HG02970 (cell line): ENCODE results near the gene PELI2.

Experiments
- ATAC-seq: cut with Tn5 transposase; IDR thresholded peaks from one replicate; pipeline ENCODE4 v1.9.1; 2021; ENCODE audit warnings: mild to moderate bottlenecking, moderate library complexity, moderate number of reproducible peaks; ENCODE audit not compliant: unreplicated experiment, low FRiP score

The PELI2 gene, protein sequence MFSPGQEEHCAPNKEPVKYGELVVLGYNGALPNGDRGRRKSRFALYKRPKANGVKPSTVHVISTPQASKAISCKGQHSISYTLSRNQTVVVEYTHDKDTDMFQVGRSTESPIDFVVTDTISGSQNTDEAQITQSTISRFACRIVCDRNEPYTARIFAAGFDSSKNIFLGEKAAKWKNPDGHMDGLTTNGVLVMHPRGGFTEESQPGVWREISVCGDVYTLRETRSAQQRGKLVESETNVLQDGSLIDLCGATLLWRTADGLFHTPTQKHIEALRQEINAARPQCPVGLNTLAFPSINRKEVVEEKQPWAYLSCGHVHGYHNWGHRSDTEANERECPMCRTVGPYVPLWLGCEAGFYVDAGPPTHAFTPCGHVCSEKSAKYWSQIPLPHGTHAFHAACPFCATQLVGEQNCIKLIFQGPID

GRCh38 chr14:56117765-56118610, at the start of gene PELI2:
Gene PELI2 (plus strand): TSS chr14:56118411. CDS start chr14:56118661, 250 bp downstream.
- ATAC-seq: peak; percentile 73

GRCh38 chr14:56073799-56074198, 44.4 kb upstream of the PELI2 start:
- no peak for ATAC-seq

DNA sequence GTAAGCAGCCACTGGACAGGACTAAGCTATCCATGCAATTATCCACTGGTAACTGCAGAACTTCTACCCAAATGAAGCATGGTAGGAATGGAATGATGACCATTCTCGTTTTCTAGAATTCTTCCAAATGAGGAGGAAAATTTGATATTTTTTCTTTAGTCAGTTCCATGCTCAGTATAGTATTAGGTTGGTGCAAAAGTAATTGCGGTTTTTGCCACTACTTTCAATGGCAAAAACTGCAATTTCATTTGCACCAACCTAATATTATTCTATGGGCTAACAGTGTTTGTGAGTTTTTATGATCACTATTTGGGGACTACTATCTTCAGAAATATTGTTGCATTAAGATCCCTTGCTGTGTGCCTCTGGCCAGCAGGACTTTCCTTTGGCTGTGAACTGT, 42.9 kb upstream of the PELI2 start:
- no peak for ATAC-seq

DNA sequence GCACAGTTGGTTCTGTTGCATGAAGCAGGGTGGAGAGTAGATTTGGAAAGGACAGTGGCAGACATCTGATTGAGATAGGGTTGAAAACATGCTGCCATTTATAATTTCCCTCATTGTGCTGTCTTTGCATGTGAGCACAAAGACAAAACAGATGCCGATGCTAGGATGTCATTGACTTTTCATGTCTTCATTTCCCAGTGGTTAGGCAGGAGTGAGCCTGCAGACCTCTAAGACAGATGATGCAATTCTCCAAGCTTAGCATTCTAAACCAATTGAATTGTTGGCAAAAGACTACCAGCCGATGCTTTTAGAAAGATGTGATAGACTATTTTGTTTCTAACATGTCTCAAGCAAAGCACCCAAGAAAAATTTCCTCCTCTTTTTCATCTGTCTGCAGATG, 37.1 kb upstream of the PELI2 start:
- ATAC-seq: no peak

DNA sequence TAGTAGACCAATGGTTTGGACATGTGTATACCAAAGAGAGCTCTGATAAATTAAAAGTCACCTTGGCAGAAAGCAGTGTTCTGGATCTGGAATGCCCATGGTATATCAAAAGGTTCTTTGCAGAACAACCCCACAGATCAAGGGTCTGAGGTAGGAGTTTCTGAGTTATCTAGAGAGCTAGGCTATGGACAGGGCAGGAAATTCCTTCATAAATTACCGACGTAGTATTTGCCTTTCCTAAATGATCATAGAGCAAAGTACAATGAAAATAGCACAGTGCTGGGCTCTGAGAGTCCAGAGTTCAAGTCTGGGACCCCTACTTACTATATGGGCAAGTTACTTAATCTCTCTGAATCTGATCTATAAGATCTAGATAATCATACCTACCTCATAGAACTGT, 35.3 kb upstream of the PELI2 start:
- ATAC-seq: no peak

- no peak for ATAC-seq
Observed at GRCh38 chr14:56085471-56085870, 32.7 kb upstream of the PELI2 start.

- ATAC-seq: no peak
Observed at GRCh38 chr14:56087671-56088471, 30.3 kb upstream of the PELI2 start.

GRCh38 chr14:56088941-56089340, 29.3 kb upstream of the PELI2 start:
- no peak for ATAC-seq

DNA sequence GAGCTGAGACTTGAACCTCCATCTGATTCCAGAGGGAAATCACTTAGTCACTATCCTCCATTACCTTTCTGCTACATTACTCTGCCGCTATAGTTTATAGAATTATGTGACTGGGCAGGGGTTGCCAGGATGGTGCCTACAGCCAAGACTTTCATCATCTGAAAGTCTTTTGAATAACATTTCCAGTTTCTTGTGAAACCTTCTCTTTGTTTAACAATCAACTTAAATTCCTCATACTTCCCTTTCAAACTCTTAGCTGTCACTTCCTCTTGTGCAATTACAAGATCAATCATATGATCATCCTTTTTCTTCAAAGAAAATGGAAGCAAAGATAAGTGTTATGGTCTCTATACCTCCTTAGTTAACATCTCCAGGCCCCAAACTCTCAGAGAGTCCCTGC, 25.4 kb upstream of the PELI2 start:
- no peak for ATAC-seq

GRCh38 chr14:56094076-56094475, 24.1 kb upstream of the PELI2 start:
- no peak for ATAC-seq

- no peak for ATAC-seq
Observed at GRCh38 chr14:56098021-56098420, 20.2 kb upstream of the PELI2 start.

GRCh38 chr14:56099081-56099797, 19.0 kb upstream of the PELI2 start:
- ATAC-seq: no peak

GRCh38 chr14:56100556-56100955, 17.7 kb upstream of the PELI2 start:
- ATAC-seq: no peak

GRCh38 chr14:56102941-56103340, 15.3 kb upstream of the PELI2 start:
- ATAC-seq: no peak

DNA sequence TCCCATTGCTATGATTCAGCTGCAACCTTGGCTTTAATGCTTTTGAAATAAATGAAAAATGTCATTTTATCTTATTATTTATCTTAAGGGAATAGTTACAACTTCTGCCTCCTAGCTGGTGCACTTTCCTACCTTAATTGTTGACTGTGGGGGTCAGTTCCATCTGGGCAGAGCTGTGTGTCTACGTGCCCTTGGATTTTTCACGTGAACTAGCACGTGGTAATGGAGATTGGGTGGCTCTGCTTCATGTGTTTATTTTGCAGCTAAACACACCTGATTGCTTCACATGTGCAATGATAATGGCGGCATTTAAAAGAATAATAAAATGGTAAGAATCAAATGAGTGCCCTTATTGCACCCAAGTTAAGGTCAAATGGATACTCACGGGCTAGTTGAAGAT, 10.6 kb upstream of the PELI2 start:
- no peak for ATAC-seq

GRCh38 chr14:56108057-56108456, 10.2 kb upstream of the PELI2 start:
- ATAC-seq: no peak

GRCh38 chr14:56112781-56113180, 5.4 kb upstream of the PELI2 start:
- no peak for ATAC-seq

GRCh38 chr14:56115334-56115870, 2.8 kb upstream of the PELI2 start:
- ATAC-seq: no peak

GRCh38 chr14:56115976-56116893, 2.0 kb upstream of the PELI2 start:
- ATAC-seq: no peak
